ENCODE measurements around the gene RABGEF1.

Gene RABGEF1

GRCh38 chr7:66859339-66859738 is 118.8 kb downstream of the RABGEF1 start:
- no peak for DNase-seq (ENCODE audit: low spot score)

GRCh38 chr7:66859794-66860645 is 119.5 kb downstream of the RABGEF1 start:
- peak; percentile 20 for DNase-seq (ENCODE audit: low spot score)

- DNase-seq (ENCODE audit: low spot score) = no peak
Observed at GRCh38 chr7:66860767-66861166, 120.2 kb downstream of the RABGEF1 start.
